HEK293 (cell line): ENCODE results near the gene LPCAT4.
A peak's percentile ranks its signal among the peaks of the same experiment; 100 is the strongest.

ENCODE experiments used
- CTCF ChIA-PET: fragments of 350-600 bp; formaldehyde crosslinking; extraction: SDS; loops from one replicate; lab custom pipeline; 2021; ENCODE audit warnings: antibody characterized with exemption; lab: Yijun Ruan, JAX
- POLR2A ChIA-PET: fragments of 300-600 bp; formaldehyde crosslinking; extraction: SDS; loops from one replicate; lab custom pipeline; 2020; ENCODE audit warnings: antibody characterized with exemption, inconsistent platforms; lab: Yijun Ruan, JAX
- H3K27ac ChIP-seq: fragments of 200-500 bp; sonication (Bioruptor generic); 2 replicates; pipeline ENCODE4 v1.5.1; 2014; ENCODE audit warnings: low read depth, low read length, control low read depth, inconsistent platforms; ENCODE audit errors: extremely low read depth
- H3K36me3 ChIP-seq, 2 experiments: fragments of 200-500 bp in 1 of 2; sonication (Bioruptor generic) in 1 of 2; 1 replicate in 1 of 2; 2 replicates in 1 of 2; pipeline ENCODE4 v1.5.1; 2014 to 2017; ENCODE audit warnings: inconsistent platforms in 2 of 2, low read length in 2 of 2; ENCODE audit not compliant: control insufficient read depth in 2 of 2, insufficient read depth in 1 of 2
- H3K4me1 ChIP-seq: fragments of 200-500 bp; sonication (Bioruptor generic); 2 replicates; pipeline ENCODE4 v1.5.1; 2014; ENCODE audit warnings: mild to moderate bottlenecking, low read length, inconsistent platforms; ENCODE audit not compliant: control insufficient read depth, insufficient read depth
- H3K4me3 ChIP-seq: 2 replicates; pipeline ENCODE4 v1.5.1; 2011; ENCODE audit warnings: low read depth, mild to moderate bottlenecking, control low read depth, low read length, moderate library complexity
- H3K9me3 ChIP-seq: fragments of 200-500 bp; sonication (Bioruptor generic); 2 replicates; pipeline ENCODE4 v1.5.1; 2014; ENCODE audit warnings: low read depth, low read length, inconsistent platforms; ENCODE audit not compliant: control insufficient read depth, insufficient read depth
- BCL11B ChIP-seq: fragments of 450-650 bp; formaldehyde crosslinking; IDR thresholded peaks from 2 replicates; pipeline ENCODE4 v1.5.1; 2016; ENCODE audit warnings: low read depth, missing biosample characterization, missing genetic modification characterization
- HOXD13 ChIP-seq: sonication (generic); formaldehyde crosslinking; IDR thresholded peaks from 2 replicates; pipeline ENCODE4 v1.8.0; 2022; ENCODE audit warnings: missing genetic modification reagents, borderline replicate concordance
- KLF7 ChIP-seq: fragments of 450-650 bp; formaldehyde crosslinking; IDR thresholded peaks from 2 replicates; pipeline ENCODE4 v1.5.1; 2016; ENCODE audit warnings: missing biosample characterization, missing genetic modification characterization, borderline replicate concordance
- MYNN ChIP-seq: fragments of 450-650 bp; formaldehyde crosslinking; IDR thresholded peaks from 2 replicates; pipeline ENCODE4 v1.5.1; 2016; ENCODE audit warnings: missing biosample characterization, missing genetic modification characterization, borderline replicate concordance
- MZF1 ChIP-seq: fragments of 450-650 bp; formaldehyde crosslinking; IDR thresholded peaks from 2 replicates; pipeline ENCODE4 v1.5.1; 2017; ENCODE audit warnings: missing biosample characterization, missing genetic modification characterization, borderline replicate concordance
- PRDM10 ChIP-seq: fragments of 450-650 bp; formaldehyde crosslinking; IDR thresholded peaks from 2 replicates; pipeline ENCODE4 v1.5.1; 2016; ENCODE audit warnings: missing biosample characterization, missing genetic modification characterization
- REPIN1 ChIP-seq: fragments of 450-650 bp; formaldehyde crosslinking; IDR thresholded peaks from 2 replicates; pipeline ENCODE4 v1.5.1; 2017; ENCODE audit warnings: missing biosample characterization, missing genetic modification characterization, low read depth
- ZFP3 ChIP-seq: fragments of 450-650 bp; formaldehyde crosslinking; IDR thresholded peaks from 2 replicates; pipeline ENCODE4 v1.5.1; 2016; ENCODE audit warnings: low read depth, missing biosample characterization, missing genetic modification characterization
- ZFP37 ChIP-seq: fragments of 450-650 bp; formaldehyde crosslinking; IDR thresholded peaks from 2 replicates; pipeline ENCODE4 v1.5.1; 2016; ENCODE audit warnings: missing biosample characterization, missing genetic modification characterization
- ZNF114 ChIP-seq: fragments of 450-650 bp; formaldehyde crosslinking; IDR thresholded peaks from 2 replicates; pipeline ENCODE4 v1.5.0; 2017; ENCODE audit warnings: missing biosample characterization, missing genetic modification characterization
- ZNF121 ChIP-seq: fragments of 450-650 bp; formaldehyde crosslinking; IDR thresholded peaks from 2 replicates; pipeline ENCODE4 v1.5.1; 2016; ENCODE audit warnings: missing biosample characterization, missing genetic modification characterization
- ZNF16 ChIP-seq: fragments of 450-650 bp; formaldehyde crosslinking; IDR thresholded peaks from 2 replicates; pipeline ENCODE4 v1.5.1; 2016; ENCODE audit warnings: low read depth, missing biosample characterization, missing genetic modification characterization
- ZNF324 ChIP-seq: fragments of 450-650 bp; formaldehyde crosslinking; IDR thresholded peaks from 2 replicates; pipeline ENCODE4 v1.5.1; 2016; ENCODE audit warnings: missing biosample characterization, missing genetic modification characterization
- ZNF423 ChIP-seq: fragments of 450-650 bp; formaldehyde crosslinking; IDR thresholded peaks from 2 replicates; pipeline ENCODE4 v1.5.1; 2016; ENCODE audit warnings: missing biosample characterization, missing genetic modification characterization
- ZNF544 ChIP-seq: fragments of 450-650 bp; formaldehyde crosslinking; IDR thresholded peaks from 2 replicates; pipeline ENCODE4 v1.5.0; 2017; ENCODE audit warnings: missing biosample characterization, missing genetic modification characterization
- ZNF621 ChIP-seq: fragments of 450-650 bp; formaldehyde crosslinking; IDR thresholded peaks from 2 replicates; pipeline ENCODE4 v1.5.1; 2017; ENCODE audit warnings: missing biosample characterization, missing genetic modification characterization
- ZNF658 ChIP-seq: fragments of 450-650 bp; formaldehyde crosslinking; IDR thresholded peaks from 2 replicates; pipeline ENCODE4; 2016; ENCODE audit warnings: missing biosample characterization, missing genetic modification characterization
- ZNF660 ChIP-seq: fragments of 450-650 bp; IDR thresholded peaks from 2 replicates; pipeline ENCODE4 v1.5.1; 2018; ENCODE audit warnings: missing biosample characterization, mild to moderate bottlenecking, missing genetic modification characterization
- ZNF785 ChIP-seq: fragments of 450-650 bp; formaldehyde crosslinking; IDR thresholded peaks from 2 replicates; pipeline ENCODE4 v1.5.1; 2016; ENCODE audit warnings: missing biosample characterization, missing genetic modification characterization
- ZSCAN18 ChIP-seq: fragments of 450-650 bp; formaldehyde crosslinking; IDR thresholded peaks from 2 replicates; pipeline ENCODE4 v1.5.1; 2016; ENCODE audit warnings: missing biosample characterization, missing genetic modification characterization
- ZXDB ChIP-seq: fragments of 450-650 bp; formaldehyde crosslinking; IDR thresholded peaks from 2 replicates; pipeline ENCODE4 v1.5.1; 2016; ENCODE audit warnings: missing biosample characterization, missing genetic modification characterization
- TF ChIP-seq, protein P1 (sequence below): fragments of 450-650 bp; formaldehyde crosslinking; IDR thresholded peaks from 2 replicates; pipeline ENCODE4 v1.5.1; 2016; ENCODE audit warnings: missing biosample characterization, missing genetic modification characterization
- TF ChIP-seq, protein P2 (sequence below): fragments of 450-650 bp; formaldehyde crosslinking; IDR thresholded peaks from 2 replicates; pipeline ENCODE4 v1.5.1; 2016; ENCODE audit warnings: missing biosample characterization, missing genetic modification characterization
- TF ChIP-seq, protein P3 (sequence below): fragments of 450-650 bp; formaldehyde crosslinking; IDR thresholded peaks from 2 replicates; pipeline ENCODE4 v1.5.1; 2016; ENCODE audit warnings: missing biosample characterization, missing genetic modification characterization

Gene LPCAT4, protein sequence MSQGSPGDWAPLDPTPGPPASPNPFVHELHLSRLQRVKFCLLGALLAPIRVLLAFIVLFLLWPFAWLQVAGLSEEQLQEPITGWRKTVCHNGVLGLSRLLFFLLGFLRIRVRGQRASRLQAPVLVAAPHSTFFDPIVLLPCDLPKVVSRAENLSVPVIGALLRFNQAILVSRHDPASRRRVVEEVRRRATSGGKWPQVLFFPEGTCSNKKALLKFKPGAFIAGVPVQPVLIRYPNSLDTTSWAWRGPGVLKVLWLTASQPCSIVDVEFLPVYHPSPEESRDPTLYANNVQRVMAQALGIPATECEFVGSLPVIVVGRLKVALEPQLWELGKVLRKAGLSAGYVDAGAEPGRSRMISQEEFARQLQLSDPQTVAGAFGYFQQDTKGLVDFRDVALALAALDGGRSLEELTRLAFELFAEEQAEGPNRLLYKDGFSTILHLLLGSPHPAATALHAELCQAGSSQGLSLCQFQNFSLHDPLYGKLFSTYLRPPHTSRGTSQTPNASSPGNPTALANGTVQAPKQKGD

GRCh38 chr15:34367101-34368081 is at the start of gene LPCAT4:
LPCAT4 (minus strand) TSS chr15:34367196; CDS start chr15:34367100, 96 bp downstream.
- Histone ChIP-seq H3K4me1 (no peaks in the 10 kb centered on the region; the same call in 1 of the 2 replicates), H3K9me3 (no peaks in the 10 kb centered on the region), H3K4me3 (peak within 1 kb of the TSS; percentile 69), H3K36me3 (peaks cover 0 to 16% of the 10 kb centered on the region in 2 experiments; a peak in 1 of 3 replicates), H3K27ac (peak within 1 kb of the TSS; percentile 92)
- ChIA-PET POLR2A (interaction anchor here (1.0 to 2.2 kb wide), 7 partner anchors 9 to 220 kb away, joined by 3 to 14 read pairs (median 4); partner anchors contain the start of genes GOLGA8B, NOP10, NUTM1 and SLC12A6), CTCF (interaction anchor here (0.6 to 2.4 kb wide), 10 partner anchors 9 to 1582 kb away, joined by 3 to 15 read pairs (median 4); partner anchors contain the start of genes KATNBL1, NOP10 and NUTM1)
- TF ChIP-seq HOXD13 (CRISPR knock-in tag): no peak
- peak; percentile 32; the same call in 1 of the 2 replicates for TF ChIP-seq ZNF324
- TF ChIP-seq, protein P1, sequence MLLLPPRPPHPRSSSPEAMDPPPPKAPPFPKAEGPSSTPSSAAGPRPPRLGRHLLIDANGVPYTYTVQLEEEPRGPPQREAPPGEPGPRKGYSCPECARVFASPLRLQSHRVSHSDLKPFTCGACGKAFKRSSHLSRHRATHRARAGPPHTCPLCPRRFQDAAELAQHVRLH: no peak
- no peak for TF ChIP-seq MZF1 (tag by site-specific recombination)
- TF ChIP-seq ZNF658 (tag by site-specific recombination): no peak
- TF ChIP-seq, protein P2, sequence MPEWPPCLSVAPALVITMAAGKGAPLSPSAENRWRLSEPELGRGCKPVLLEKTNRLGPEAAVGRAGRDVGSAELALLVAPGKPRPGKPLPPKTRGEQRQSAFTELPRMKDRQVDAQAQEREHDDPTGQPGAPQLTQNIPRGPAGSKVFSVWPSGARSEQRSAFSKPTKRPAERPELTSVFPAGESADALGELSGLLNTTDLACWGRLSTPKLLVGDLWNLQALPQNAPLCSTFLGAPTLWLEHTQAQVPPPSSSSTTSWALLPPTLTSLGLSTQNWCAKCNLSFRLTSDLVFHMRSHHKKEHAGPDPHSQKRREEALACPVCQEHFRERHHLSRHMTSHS: no peak
- no peak for TF ChIP-seq ZSCAN18
- peak; percentile 90 for TF ChIP-seq ZFP37 (tag by site-specific recombination)
- TF ChIP-seq ZNF121: peak; percentile 31; the same call in 1 of the 2 replicates
- no peak for TF ChIP-seq ZNF660 (tag by site-specific recombination)
- peak; percentile 54; the same call in 1 of the 2 replicates for TF ChIP-seq REPIN1 (tag by site-specific recombination)
- no peak for TF ChIP-seq ZFP3 (tag by site-specific recombination)
- TF ChIP-seq, protein P3, sequence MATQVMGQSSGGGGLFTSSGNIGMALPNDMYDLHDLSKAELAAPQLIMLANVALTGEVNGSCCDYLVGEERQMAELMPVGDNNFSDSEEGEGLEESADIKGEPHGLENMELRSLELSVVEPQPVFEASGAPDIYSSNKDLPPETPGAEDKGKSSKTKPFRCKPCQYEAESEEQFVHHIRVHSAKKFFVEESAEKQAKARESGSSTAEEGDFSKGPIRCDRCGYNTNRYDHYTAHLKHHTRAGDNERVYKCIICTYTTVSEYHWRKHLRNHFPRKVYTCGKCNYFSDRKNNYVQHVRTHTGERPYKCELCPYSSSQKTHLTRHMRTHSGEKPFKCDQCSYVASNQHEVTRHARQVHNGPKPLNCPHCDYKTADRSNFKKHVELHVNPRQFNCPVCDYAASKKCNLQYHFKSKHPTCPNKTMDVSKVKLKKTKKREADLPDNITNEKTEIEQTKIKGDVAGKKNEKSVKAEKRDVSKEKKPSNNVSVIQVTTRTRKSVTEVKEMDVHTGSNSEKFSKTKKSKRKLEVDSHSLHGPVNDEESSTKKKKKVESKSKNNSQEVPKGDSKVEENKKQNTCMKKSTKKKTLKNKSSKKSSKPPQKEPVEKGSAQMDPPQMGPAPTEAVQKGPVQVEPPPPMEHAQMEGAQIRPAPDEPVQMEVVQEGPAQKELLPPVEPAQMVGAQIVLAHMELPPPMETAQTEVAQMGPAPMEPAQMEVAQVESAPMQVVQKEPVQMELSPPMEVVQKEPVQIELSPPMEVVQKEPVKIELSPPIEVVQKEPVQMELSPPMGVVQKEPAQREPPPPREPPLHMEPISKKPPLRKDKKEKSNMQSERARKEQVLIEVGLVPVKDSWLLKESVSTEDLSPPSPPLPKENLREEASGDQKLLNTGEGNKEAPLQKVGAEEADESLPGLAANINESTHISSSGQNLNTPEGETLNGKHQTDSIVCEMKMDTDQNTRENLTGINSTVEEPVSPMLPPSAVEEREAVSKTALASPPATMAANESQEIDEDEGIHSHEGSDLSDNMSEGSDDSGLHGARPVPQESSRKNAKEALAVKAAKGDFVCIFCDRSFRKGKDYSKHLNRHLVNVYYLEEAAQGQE (tag by site-specific recombination): no peak
- TF ChIP-seq ZNF785: no peak
- TF ChIP-seq ZNF621 (tag by site-specific recombination): no peak
- no peak for TF ChIP-seq ZNF544 (tag by site-specific recombination)
- no peak for TF ChIP-seq BCL11B (tag by site-specific recombination)
- no peak for TF ChIP-seq MYNN (tag by site-specific recombination)
- no peak for TF ChIP-seq KLF7 (tag by site-specific recombination)
- TF ChIP-seq ZNF423 (tag by site-specific recombination): no peak
- no peak for TF ChIP-seq ZNF16 (tag by site-specific recombination)
- TF ChIP-seq ZXDB: peak; percentile 78
- peak; percentile 65 for TF ChIP-seq PRDM10
- no peak for TF ChIP-seq ZNF114 (tag by site-specific recombination)
